Stomach (tissue), 4 donors: ENCODE measurements around the gene MB21D2.

ENCODE experiments used
- POLR2AphosphoS5 ChIP-seq, 3 donors: sonication (generic); formaldehyde crosslinking; IDR thresholded peaks; one replicate each; pipeline ENCODE4 v1.6.1; 2016; ENCODE audit warnings: antibody characterized with exemption in 3 of 3
- TF ChIP-seq, protein P1 (sequence below), 7 experiments: fragments of 450-650 bp in 4 of 7; fragments of 200-600 bp in 3 of 7; sonication (generic) in 3 of 7; IDR thresholded peaks; one replicate each; pipeline ENCODE4 v1.5.1; 2016 to 2019; ENCODE audit warnings: antibody characterized with exemption in 7 of 7, control low read depth in 2 of 7, mild to moderate bottlenecking in 1 of 7

GRCh38 chr3:192917404-192918274 is at the start of gene MB21D2:
- TF ChIP-seq, protein P1, sequence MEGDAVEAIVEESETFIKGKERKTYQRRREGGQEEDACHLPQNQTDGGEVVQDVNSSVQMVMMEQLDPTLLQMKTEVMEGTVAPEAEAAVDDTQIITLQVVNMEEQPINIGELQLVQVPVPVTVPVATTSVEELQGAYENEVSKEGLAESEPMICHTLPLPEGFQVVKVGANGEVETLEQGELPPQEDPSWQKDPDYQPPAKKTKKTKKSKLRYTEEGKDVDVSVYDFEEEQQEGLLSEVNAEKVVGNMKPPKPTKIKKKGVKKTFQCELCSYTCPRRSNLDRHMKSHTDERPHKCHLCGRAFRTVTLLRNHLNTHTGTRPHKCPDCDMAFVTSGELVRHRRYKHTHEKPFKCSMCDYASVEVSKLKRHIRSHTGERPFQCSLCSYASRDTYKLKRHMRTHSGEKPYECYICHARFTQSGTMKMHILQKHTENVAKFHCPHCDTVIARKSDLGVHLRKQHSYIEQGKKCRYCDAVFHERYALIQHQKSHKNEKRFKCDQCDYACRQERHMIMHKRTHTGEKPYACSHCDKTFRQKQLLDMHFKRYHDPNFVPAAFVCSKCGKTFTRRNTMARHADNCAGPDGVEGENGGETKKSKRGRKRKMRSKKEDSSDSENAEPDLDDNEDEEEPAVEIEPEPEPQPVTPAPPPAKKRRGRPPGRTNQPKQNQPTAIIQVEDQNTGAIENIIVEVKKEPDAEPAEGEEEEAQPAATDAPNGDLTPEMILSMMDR (IDR thresholded peaks at IDR 0.05) = peak in 1 of 7 experiments; percentile 15
- peak; percentile 58 to 73 (median 58) for TF ChIP-seq POLR2AphosphoS5 (IDR thresholded peaks at IDR 0.05)
